ENCODE measurements around the gene FUCA2.

Gene FUCA2

GRCh38 chr6:143555582-143555981 is 44.1 kb upstream of the FUCA2 start:
- TF ChIP-seq CTCF (conservative IDR thresholded peaks at IDR 0.05; ENCODE audit: low read depth, low read length) = no peak
- no peak overlapping the region for H3K27ac ChIP-seq
- no peak overlapping the region for H3K4me2 ChIP-seq

GRCh38 chr6:143555071-143555492 is 43.6 kb upstream of the FUCA2 start:
- Histone ChIP-seq H3K4me1 (ENCODE audit: low read depth, poor library complexity, severe bottlenecking) (peaks cover 6% of the 10 kb centered on the region), H3K27me3 (ENCODE audit: insufficient read depth, low read depth) (no peaks in the 10 kb centered on the region), H2AFZ (ENCODE audit: low read depth) (no peak overlapping the region), H3K27ac (no peak overlapping the region), H3K9ac (no peak overlapping the region), H3K4me3 (IDR thresholded peaks at IDR 0.05; ENCODE audit: insufficient read depth, low read depth, low read length) (no peak overlapping the region), H3K79me2 (ENCODE audit: insufficient read depth, low read depth) (no peaks in the 10 kb centered on the region), H3K36me3 (ENCODE audit: insufficient read depth) (no peaks in the 10 kb centered on the region), H4K20me1 (ENCODE audit: insufficient read depth) (no peaks in the 10 kb centered on the region), H3K4me2 (no peak overlapping the region)
- TF ChIP-seq CTCF (conservative IDR thresholded peaks at IDR 0.05; ENCODE audit: low read depth, low read length) = no peak

More at GRCh38 chr6:143555582-143555981, 44.1 kb upstream of the FUCA2 start:
- Histone ChIP-seq H3K79me2 (ENCODE audit: insufficient read depth, low read depth) (no peaks in the 10 kb centered on the region), H3K36me3 (ENCODE audit: insufficient read depth) (no peaks in the 10 kb centered on the region), H3K4me3 (IDR thresholded peaks at IDR 0.05; ENCODE audit: insufficient read depth, low read depth, low read length) (no peak overlapping the region), H3K9ac (no peak overlapping the region), H2AFZ (ENCODE audit: low read depth) (no peak overlapping the region), H3K4me1 (ENCODE audit: low read depth, poor library complexity, severe bottlenecking) (peaks cover 1% of the 10 kb centered on the region), H3K27me3 (ENCODE audit: insufficient read depth, low read depth) (no peaks in the 10 kb centered on the region), H4K20me1 (ENCODE audit: insufficient read depth) (no peaks in the 10 kb centered on the region)

- TF ChIP-seq CTCF (conservative IDR thresholded peaks at IDR 0.05; ENCODE audit: low read depth, low read length) = no peak
- Histone ChIP-seq H2AFZ (ENCODE audit: low read depth) (no peak overlapping the region), H3K4me1 (ENCODE audit: low read depth, poor library complexity, severe bottlenecking) (peaks cover 23% of the 10 kb centered on the region), H3K27ac (no peak overlapping the region), H3K27me3 (ENCODE audit: insufficient read depth, low read depth) (no peaks in the 10 kb centered on the region), H3K36me3 (ENCODE audit: insufficient read depth) (no peaks in the 10 kb centered on the region), H3K4me3 (IDR thresholded peaks at IDR 0.05; ENCODE audit: insufficient read depth, low read depth, low read length) (no peak overlapping the region), H4K20me1 (ENCODE audit: insufficient read depth) (no peaks in the 10 kb centered on the region), H3K4me2 (no peak overlapping the region), H3K9ac (no peak overlapping the region), H3K79me2 (ENCODE audit: insufficient read depth, low read depth) (no peaks in the 10 kb centered on the region)
Measured at GRCh38 chr6:143553337-143553736, 41.8 kb upstream of the FUCA2 start.

- H3K27me3 ChIP-seq (ENCODE audit: insufficient read depth, low read depth) = no peaks in the 10 kb centered on the region
- H4K20me1 ChIP-seq (ENCODE audit: insufficient read depth) = no peaks in the 10 kb centered on the region
- H3K79me2 ChIP-seq (ENCODE audit: insufficient read depth, low read depth) = no peaks in the 10 kb centered on the region
- H3K27ac ChIP-seq = peak overlapping the region; percentile 43; the same call in 1 of the 2 replicates
- no peak overlapping the region for H3K4me3 ChIP-seq (IDR thresholded peaks at IDR 0.05; ENCODE audit: insufficient read depth, low read depth, low read length)
- peak overlapping the region; percentile 88 for H3K4me2 ChIP-seq
- H3K9ac ChIP-seq = no peak overlapping the region
- no peak overlapping the region for H2AFZ ChIP-seq (ENCODE audit: low read depth)
- no peaks in the 10 kb centered on the region for H3K36me3 ChIP-seq (ENCODE audit: insufficient read depth)
- no peak for TF ChIP-seq CTCF (conservative IDR thresholded peaks at IDR 0.05; ENCODE audit: low read depth, low read length)
- peaks cover 46% of the 10 kb centered on the region for H3K4me1 ChIP-seq (ENCODE audit: low read depth, poor library complexity, severe bottlenecking)
Measured at GRCh38 chr6:143549949-143550268, 38.4 kb upstream of the FUCA2 start.

Measured in KMS-11 (cell line).